ENCODE measurements around the gene CCL21. TPM values are rescaled to one million over a fixed set of nuclear protein-coding genes. Genes with fewer than 3 reads are reported as not detected.

The CCL21 gene
- total RNA-seq, 2 donors from 2014 or later, result 19.0 to 65.3 TPM

- DNase-seq (no peak), ATAC-seq (no peak)
- intact Hi-C loops (cut with DNase I), result no loop called here
These were observed 2.2 kb upstream of the CCL21 start for GRCh38 chr9:34712140-34712539.

DNA sequence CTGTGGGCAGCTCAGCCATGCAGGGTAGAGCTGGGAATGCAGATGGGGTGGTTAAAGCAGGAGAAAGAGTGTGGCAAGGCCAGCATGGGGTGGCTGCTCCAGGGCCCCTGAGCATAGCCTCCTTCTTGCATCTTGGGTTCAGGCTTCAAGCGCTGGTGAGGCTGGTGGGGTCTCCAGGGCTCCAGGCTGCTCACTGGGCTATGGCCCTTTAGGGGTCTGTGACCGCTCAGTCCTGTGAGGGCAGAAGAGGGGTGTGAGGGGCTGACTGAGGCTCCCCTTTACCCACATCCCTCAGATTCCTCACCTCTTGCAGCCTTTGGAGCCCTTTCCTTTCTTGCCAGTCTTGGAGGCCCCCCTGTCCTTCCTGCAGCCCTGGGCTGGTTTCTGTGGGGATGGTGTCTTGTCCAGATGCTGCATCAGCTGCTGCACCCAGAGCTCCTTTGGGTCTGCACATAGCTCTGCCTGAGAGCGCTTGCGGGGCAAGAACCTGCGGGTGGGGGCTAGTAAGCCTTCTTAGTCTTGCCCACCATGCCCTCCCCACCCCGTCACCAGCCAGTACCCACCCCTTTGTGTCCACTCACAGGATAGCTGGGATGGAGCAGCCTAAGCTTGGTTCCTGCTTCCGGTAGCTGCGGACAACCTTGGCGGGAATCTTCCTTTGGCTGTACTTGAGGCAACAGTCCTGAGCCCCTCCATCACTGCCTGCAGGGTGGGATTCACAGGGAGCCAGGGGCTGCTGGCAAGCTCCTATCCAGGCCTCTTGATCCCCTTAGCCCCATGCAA, 549 bp downstream of the CCL21 start:
- intact Hi-C loops (cut with DNase I), result no loop called here
- ATAC-seq (peak in 1 of 2 donors; percentile 46), DNase-seq (no peak)

DNA sequence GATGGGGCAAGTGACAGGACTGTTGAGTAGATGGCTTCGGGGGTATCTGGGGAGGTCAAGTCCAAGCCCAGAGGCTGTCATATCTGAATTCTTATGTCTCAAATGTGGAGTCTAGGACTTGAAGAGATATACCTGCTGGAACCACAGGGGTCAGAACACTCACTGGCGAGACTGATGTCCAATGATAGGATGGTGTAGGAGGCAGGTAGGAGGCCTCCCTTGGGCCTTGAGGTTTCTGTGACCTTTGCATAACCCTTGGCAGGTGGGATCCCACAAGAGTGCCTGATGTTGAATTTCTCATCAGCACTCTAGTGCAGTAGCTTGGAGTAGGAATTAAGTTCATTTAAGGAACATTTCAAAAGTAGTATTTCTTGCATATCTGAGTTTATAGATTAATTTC, 2.8 kb downstream of the CCL21 start:
- DNase-seq (no peak), ATAC-seq (no peak)
- intact Hi-C loops (cut with DNase I), result no loop called here

DNA sequence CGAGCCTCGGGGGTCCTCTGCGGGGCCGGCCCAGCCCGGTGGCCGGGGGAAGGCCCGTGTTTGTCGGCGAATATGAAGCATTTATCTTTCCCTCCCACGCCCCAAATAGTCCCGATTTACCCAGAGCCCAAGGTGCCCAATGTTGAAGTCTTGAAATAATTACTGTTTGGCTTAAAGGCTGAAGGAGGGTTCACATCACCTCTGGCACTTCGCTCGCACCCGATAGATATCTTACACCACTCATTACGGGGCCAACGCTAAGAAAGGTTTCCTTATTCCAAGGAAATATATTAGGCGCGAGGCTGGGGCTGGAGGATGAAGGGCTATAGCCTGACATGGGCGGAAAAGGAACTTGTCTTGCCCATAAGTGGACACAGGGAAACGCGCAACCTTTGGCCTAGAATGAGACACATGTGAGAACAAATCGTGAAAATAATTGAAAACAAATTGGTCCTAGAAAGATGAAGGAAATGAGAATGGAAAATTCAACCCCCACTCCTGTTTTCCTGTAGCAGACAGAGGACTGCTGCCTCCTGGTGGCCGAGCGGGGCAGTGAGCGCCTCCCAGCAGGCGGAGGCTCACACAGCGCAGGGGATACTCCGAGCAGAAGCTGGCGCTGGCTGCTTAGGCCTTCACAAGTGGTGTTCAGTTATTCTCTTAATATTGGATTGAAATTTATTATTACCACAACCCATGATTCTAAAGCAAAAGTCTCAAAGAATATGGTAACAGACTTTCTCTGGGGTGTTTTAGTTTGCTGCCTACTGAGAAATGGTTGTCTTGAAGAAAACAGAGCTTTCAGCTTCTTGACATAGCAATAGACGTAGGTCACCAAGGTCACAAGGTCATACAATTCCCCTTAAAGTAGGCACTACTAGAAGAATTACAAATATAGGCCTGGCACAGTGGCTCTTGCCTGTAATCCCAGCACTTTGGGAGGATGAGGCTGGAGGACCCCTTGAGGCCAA, 7.9 kb downstream of the CCL21 start:
- DNase-seq (peak; percentile 85), ATAC-seq (peak; percentile 93 to 96)
- intact Hi-C loops (cut with DNase I), result loop anchor here in 1 of 2 donors (5.0 kb wide), 2 partner anchors 35 to 90 kb away; partner anchors contain the start of gene RPP25L

DNA sequence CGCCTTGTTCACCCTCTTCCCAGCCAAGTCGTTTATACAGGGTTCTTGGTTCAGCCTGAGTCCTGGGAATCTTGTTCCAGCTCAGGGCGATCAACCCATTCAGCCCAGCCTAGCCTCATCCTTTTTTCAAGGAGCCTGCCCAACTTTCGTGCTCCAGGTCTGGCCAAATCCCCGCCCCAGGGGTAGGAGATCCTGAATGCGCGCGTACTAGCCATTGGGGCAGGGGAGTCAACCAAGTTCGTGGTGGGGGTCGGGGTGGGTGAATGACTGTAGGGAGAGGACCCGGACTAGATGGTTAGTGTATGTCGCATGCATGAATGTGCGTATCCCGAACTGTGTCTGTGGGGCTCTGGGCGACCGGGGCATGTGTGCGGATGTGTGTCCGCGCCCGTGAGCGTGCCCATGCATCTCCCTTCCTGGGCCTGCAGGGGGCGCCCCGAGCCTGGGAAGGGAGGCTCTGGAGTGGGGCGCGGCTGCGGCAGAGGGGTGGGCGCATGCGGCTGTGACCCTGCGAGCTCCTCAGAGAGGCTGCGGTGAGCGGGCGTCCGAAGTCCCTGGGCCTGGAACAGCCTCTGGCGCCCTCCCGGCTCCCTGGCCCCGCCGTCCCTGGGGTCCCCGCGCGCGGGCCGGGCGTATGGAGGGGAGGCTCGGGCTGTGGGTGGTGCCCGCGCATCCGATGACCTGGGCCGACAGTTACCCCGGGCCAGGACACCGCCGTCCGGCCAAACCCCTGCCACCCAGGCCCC, 8.7 kb downstream of the CCL21 start:
- DNase-seq (peak; percentile 82), ATAC-seq (peak; percentile 94 to 97)
- intact Hi-C loops (cut with DNase I), result loop anchor here in 1 of 2 donors (5.0 kb wide), 2 partner anchors 34 to 89 kb away; partner anchors contain the start of gene RPP25L

GRCh38 chr9:34694811-34695210, 15.1 kb downstream of the CCL21 start:
- no peak for DNase-seq
- intact Hi-C loops (cut with DNase I), result no loop called here

DNA sequence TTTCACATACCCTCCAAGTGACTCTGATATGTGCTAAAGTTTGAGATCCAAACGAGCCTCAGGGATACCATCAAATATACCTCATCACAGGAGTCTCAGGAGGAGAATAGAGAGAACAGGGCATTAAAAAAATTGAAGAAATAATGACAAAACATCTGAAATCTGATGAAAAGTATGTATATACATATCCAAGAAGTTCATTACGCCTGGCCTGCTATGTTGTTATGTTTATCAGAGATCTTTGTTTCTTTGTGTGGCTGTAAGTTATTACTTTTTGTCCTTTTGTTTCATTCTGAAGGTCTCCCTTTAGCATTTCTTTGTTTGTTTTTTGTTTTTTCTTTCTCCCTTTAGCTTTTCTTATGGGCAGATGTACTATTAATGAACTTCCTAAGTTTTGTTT, 16.4 kb downstream of the CCL21 start:
- ATAC-seq (no peak), DNase-seq (no peak)
- intact Hi-C loops (cut with DNase I), result no loop called here

More at GRCh38 chr9:34694811-34695210, 15.1 kb downstream of the CCL21 start:
- ATAC-seq, result no peak

DNA sequence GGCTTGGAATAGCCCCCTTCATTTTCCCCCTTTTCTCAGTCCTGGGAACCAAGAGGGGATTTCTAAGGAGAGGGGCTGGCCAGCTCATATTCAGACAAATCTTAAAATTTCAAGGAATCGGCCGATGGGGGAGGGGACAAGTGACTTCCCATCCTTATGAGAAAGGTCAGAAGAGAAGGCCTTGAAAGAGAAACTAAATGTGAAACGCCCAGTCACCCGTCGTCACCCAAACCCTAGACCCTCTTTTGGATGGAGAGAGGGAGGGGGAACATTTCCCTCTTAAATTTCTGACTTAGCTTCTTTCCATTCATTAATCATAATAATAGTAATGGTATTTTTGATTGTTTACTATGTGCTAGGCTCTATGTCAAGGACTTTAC, 18.0 kb downstream of the CCL21 start:
- DNase-seq (no peak), ATAC-seq (no peak)
- intact Hi-C loops (cut with DNase I), result no loop called here

DNA sequence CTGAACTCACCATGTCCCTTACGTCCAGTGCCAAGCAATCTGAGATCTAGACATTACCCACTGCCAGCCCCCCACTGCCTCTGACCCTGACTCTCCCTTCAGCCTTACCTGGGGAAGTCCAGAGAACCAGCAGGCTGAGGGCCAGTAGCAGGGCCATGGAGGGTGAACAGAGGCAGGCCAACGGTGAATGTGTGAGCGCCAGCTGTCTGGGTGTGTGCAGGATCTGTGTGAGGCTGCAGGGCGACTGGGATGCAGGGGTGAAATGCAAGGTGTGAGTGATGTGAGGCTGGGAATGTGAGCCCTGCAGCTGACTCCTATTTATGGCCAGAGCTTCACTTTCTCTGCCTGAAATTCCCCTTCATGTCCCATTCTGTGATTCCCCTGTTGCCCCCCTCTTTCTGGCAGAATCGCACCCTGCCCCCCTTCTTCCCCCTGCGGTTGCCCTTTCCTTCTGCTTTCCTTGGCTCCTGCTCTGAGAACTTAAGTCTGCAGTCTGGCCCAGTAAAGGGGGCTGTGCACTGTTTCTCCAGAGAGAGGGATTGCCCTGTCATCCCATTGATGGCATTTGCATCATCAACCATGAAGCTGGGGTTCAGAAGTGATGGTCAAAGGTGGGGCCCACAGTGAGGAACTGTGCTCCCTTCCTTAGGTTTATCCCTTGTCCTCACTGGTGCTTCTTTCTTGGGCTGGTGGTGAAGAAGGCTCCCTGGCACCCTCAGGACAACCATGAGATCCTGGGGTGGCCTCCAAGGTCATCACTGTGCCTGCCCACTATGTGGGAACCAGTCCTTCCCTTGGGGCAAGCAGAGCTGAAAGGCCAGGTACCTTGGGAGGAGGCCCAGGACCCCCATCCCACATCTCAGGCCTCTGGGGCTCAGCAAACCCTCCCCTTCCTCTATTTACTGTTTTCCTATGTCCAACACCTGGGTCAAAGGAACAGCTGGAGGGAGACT, 18.7 kb downstream of the CCL21 start, which contains the start of gene CCL19:
TSS of gene CCL19 (minus strand) at position 294 of the 953 bp plus-strand sequence. CDS start at position 157, 137 bp downstream.
- DNase-seq (no peak), ATAC-seq (no peak)
- intact Hi-C loops (cut with DNase I), result no loop called here

GRCh38 chr9:34689512-34689911, 20.4 kb downstream of the CCL21 start:
- ATAC-seq (no peak), DNase-seq (no peak)
- intact Hi-C loops (cut with DNase I), result no loop called here

DNA sequence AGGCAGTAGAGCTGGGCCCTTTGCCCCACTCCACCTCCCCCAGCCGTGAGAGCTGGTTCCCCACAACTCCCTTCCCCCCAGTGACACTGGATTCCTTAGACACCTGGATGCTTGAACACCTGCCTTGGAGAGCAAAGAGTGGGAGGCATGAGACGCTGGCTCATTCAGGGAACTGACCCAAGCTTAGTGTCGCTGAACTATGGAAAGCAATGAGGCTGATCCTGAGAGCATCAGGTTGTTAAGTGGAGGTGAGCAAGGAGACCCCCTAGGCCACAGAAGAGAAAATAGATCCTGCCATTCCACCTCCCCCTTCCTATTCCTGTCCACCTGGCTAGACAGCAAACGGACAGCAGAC, 20.8 kb downstream of the CCL21 start:
- no peak for DNase-seq
- intact Hi-C loops (cut with DNase I), result no loop called here
- no peak for ATAC-seq

GRCh38 chr9:34688329-34689115, 21.4 kb downstream of the CCL21 start:
- intact Hi-C loops (cut with DNase I), result no loop called here
- ATAC-seq (no peak), DNase-seq (no peak)

- no peak for ATAC-seq
- intact Hi-C loops (cut with DNase I), result no loop called here
- DNase-seq, result no peak
These were observed 22.5 kb downstream of the CCL21 start for GRCh38 chr9:34687276-34688030.

GRCh38 chr9:34686732-34687131, 23.2 kb downstream of the CCL21 start:
- ATAC-seq (no peak), DNase-seq (no peak)
- intact Hi-C loops (cut with DNase I), result no loop called here

GRCh38 chr9:34686231-34686630, 23.7 kb downstream of the CCL21 start:
- ATAC-seq (peak; percentile 40 to 61), DNase-seq (peak; percentile 69)
- intact Hi-C loops (cut with DNase I), result no loop called here

GRCh38 chr9:34685591-34685990, 24.3 kb downstream of the CCL21 start:
- DNase-seq (no peak), ATAC-seq (peak in 1 of 2 donors; percentile 35)
- intact Hi-C loops (cut with DNase I), result no loop called here

DNA sequence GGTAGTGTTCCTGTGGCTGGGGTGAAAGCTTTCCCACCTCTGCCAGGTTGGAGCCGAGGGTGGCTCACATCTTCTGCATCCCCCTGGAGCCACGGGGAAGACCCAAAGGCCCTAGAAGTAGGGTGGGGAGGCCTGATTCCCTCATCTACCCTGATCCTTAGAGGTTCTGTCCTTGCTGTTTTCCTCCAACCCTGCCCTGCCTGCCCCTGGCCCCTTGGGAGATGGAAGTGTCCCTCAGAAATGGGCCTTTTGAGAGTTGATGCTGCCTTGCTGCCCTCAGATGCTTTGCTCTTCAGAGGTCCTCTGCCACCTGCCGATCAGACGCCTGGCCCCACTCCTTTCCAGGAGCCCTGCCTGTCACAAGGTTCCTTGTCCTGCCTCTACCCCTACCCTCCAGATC, 25.1 kb downstream of the CCL21 start:
- DNase-seq (no peak), ATAC-seq (no peak)
- intact Hi-C loops (cut with DNase I), result no loop called here
